HCT116 (cell line): Measurements from ENCODE around the gene FNBP1.

ENCODE experiments used
- CEBPB ChIP-seq: IDR thresholded peaks from 2 replicates; pipeline ENCODE4 v1.6.1; 2012; ENCODE audit warnings: low read depth
- CTCF ChIP-seq, 3 experiments: fragments of 200-600 bp in 1 of 3; sonication (generic) in 1 of 3; IDR thresholded peaks in 2 of 3; conservative IDR thresholded peaks in 1 of 3; 2 replicates each; pipeline ENCODE4 v1.5.1; 2012 to 2017; ENCODE audit warnings: low read depth in 2 of 3, low read length in 2 of 3, antibody characterized with exemption in 1 of 3, borderline replicate concordance in 1 of 3, control low read depth in 1 of 3, mild to moderate bottlenecking in 1 of 3, mixed read lengths in 1 of 3, mixed run types in 1 of 3, moderate library complexity in 1 of 3; ENCODE audit not compliant: insufficient read depth in 1 of 3
- EZH2 ChIP-seq: fragments of 200-600 bp; sonication (generic); IDR thresholded peaks from 2 replicates; pipeline ENCODE4 v1.6.1; 2017; ENCODE audit warnings: antibody characterized with exemption, mixed run types
- POLR2A ChIP-seq: IDR thresholded peaks from 2 replicates; pipeline ENCODE4 v1.7.0; 2011; ENCODE audit warnings: borderline replicate concordance; ENCODE audit not compliant: insufficient read depth, insufficient read length; ENCODE audit errors: extremely low read depth
- POLR2AphosphoS5 ChIP-seq: IDR thresholded peaks from 2 replicates; pipeline ENCODE4 v1.6.1; 2011; ENCODE audit warnings: mild to moderate bottlenecking, low read depth, low read length, moderate library complexity
- RAD21 ChIP-seq: IDR thresholded peaks from 2 replicates; pipeline ENCODE4 v1.6.1; 2012; ENCODE audit warnings: low read depth, mild to moderate bottlenecking
- SIN3A ChIP-seq: IDR thresholded peaks from 2 replicates; pipeline ENCODE4 v1.6.1; 2012; ENCODE audit warnings: low read depth
- SP1 ChIP-seq: IDR thresholded peaks from 2 replicates; pipeline ENCODE4 v1.6.1; 2012; ENCODE audit warnings: low read depth
- TCF7L2 ChIP-seq: IDR thresholded peaks from 2 replicates; pipeline ENCODE4 v1.7.0; 2011; ENCODE audit warnings: borderline replicate concordance, inconsistent platforms; ENCODE audit not compliant: insufficient read depth, insufficient read length; ENCODE audit errors: extremely low read depth

GRCh38 chr9:130042885-130043653 is at the start of gene FNBP1:
- TF ChIP-seq SIN3A (peak; percentile 75), EZH2 (no peak), POLR2A (peak; percentile 48), CTCF (IDR thresholded peaks at IDR 0.05 in 2 of 3, conservative IDR thresholded peaks at IDR 0.05 in 1 of 3; ENCODE audit: borderline replicate concordance in 1 of 3, insufficient read depth in 1 of 3, low read depth in 2 of 3, low read length in 2 of 3) (no peak), RAD21 (no peak), CEBPB (no peak), POLR2AphosphoS5 (peak; percentile 76), SP1 (no peak), TCF7L2 (no peak)
